Stomach (tissue), 4 donors: Measurements from ENCODE around the gene SAXO2.

Experiments used
- CTCF ChIP-seq, 7 experiments: fragments of 450-650 bp in 4 of 7; fragments of 200-600 bp in 3 of 7; sonication (generic) in 3 of 7; IDR thresholded peaks; one replicate each; pipeline ENCODE4 v1.5.1; 2016 to 2019; ENCODE audit warnings: antibody characterized with exemption in 7 of 7, control low read depth in 2 of 7, mild to moderate bottlenecking in 1 of 7
- EP300 ChIP-seq: sonication (generic); formaldehyde crosslinking; IDR thresholded peaks from one replicate; pipeline ENCODE4 v1.6.1; 2017; ENCODE audit warnings: antibody characterized with exemption
- POLR2A ChIP-seq, 4 donors: fragments of 450-650 bp; IDR thresholded peaks; one replicate each; pipeline ENCODE4 v1.6.1; 2016; ENCODE audit warnings: antibody characterized with exemption in 4 of 4, control low read depth in 2 of 4, mild to moderate bottlenecking in 1 of 4, moderate library complexity in 1 of 4
- POLR2AphosphoS5 ChIP-seq, 3 donors: sonication (generic); formaldehyde crosslinking; IDR thresholded peaks; one replicate each; pipeline ENCODE4 v1.6.1; 2016; ENCODE audit warnings: antibody characterized with exemption in 3 of 3

DNA sequence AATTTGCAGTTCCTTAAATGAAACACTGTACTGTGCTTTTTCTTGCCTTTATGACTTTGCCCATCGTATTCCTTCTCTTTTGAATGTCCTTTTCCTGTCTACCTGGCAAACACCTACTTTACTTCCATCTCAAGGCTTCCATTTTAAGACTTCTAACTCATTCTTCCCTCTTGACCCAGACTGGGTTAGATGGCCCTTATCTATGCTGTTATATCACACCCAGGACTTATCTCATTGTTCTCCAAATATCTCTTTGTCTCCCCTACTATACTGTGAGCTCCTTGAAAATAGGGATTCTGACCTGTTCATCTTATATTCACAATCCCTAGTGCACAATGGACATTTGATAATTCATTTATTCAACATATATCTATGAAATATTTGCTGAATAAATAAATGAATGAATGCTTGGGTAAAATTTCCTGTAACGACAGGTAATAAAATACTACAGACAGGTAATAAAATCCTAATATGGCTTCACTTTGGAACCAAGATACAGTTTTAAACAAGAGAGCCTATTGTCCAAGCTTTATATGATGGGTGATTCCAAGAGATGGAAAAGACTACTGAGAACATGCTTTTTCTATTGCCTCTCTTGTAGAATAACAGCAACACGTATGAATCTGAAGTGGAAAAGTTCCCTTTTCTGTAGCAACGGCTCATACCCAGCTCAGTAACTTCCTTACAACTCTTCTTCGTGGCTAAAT is 22.8 kb upstream of the SAXO2 start:
- no peak for TF ChIP-seq CTCF (IDR thresholded peaks at IDR 0.05)
- TF ChIP-seq POLR2A (IDR thresholded peaks at IDR 0.05): no peak
- no peak for TF ChIP-seq POLR2AphosphoS5 (IDR thresholded peaks at IDR 0.05)
- TF ChIP-seq EP300: no peak
